ENCODE data around the gene TLX2.

The TLX2 gene

GRCh38 chr2:74536166-74536950 is 22.1 kb downstream of the TLX2 start:
- no peak for DNase-seq

- DNase-seq, result no peak
These were observed 22.9 kb downstream of the TLX2 start for GRCh38 chr2:74537140-74537539.

GRCh38 chr2:74538881-74539339 is 24.7 kb downstream of the TLX2 start:
- DNase-seq, result no peak

GRCh38 chr2:74540291-74540690 is 26.0 kb downstream of the TLX2 start:
- DNase-seq, result no peak

- no peak for DNase-seq
These were observed 28.7 kb downstream of the TLX2 start for GRCh38 chr2:74542978-74543377.

- DNase-seq, result no peak
These were observed 30.4 kb downstream of the TLX2 start for GRCh38 chr2:74544634-74545033.

GRCh38 chr2:74546004-74546403 is 31.8 kb downstream of the TLX2 start:
- DNase-seq, result no peak

GRCh38 chr2:74548285-74548899 is 34.1 kb downstream of the TLX2 start:
- DNase-seq, result peak; percentile 55

- peak; percentile 30 for DNase-seq
These were observed 34.9 kb downstream of the TLX2 start for GRCh38 chr2:74548900-74549826.

- DNase-seq, result no peak
These were observed 36.0 kb downstream of the TLX2 start for GRCh38 chr2:74550231-74550630.

- DNase-seq, result no peak
These were observed 37.3 kb downstream of the TLX2 start for GRCh38 chr2:74551530-74551929.

- no peak for DNase-seq
These were observed 38.0 kb downstream of the TLX2 start for GRCh38 chr2:74551942-74552913.

GRCh38 chr2:74552914-74553811 is 38.9 kb downstream of the TLX2 start:
- DNase-seq, result no peak

GRCh38 chr2:74553892-74554819 is 39.9 kb downstream of the TLX2 start, which contains the start of the genes DOK1 and LOXL3:
Gene DOK1 (plus strand): TSS chr2:74554720. CDS start chr2:74554755, 35 bp downstream.
Gene LOXL3 (minus strand): TSS chr2:74553942. CDS start chr2:74552634, 1,308 bp downstream.
- peak; percentile 18 for DNase-seq

GRCh38 chr2:74554820-74555531 is 40.7 kb downstream of the TLX2 start:
- no peak for DNase-seq

- DNase-seq, result no peak
These were observed 41.4 kb downstream of the TLX2 start for GRCh38 chr2:74555610-74556103.

GRCh38 chr2:74556159-74556558 is 41.9 kb downstream of the TLX2 start:
- no peak for DNase-seq

GRCh38 chr2:74556831-74557370 is 42.7 kb downstream of the TLX2 start:
- no peak for DNase-seq
